WTC11 (cell line): ENCODE data around the gene TCF15. TPM values are rescaled to one million over a fixed set of nuclear protein-coding genes. Genes with fewer than 3 reads are reported as not detected.

Source experiments
- ATAC-seq: fragments of 200-7000 bp; cut with Tn5 transposase; 2 replicates; pipeline ENCODE4 v1.10.0; 2021; ENCODE audit warnings: mild to moderate bottlenecking, moderate library complexity
- CTCF ChIA-PET: fragments of 300-600 bp; sonication (Branson Sonifier 250); formaldehyde crosslinking; loops from one replicate; lab custom pipeline; 2021; ENCODE audit warnings: antibody characterized with exemption; lab: Charles Lee
- POLR2A ChIA-PET: fragments of 350-600 bp; sonication (Branson Sonifier 250); formaldehyde crosslinking; loops from one replicate; lab custom pipeline; 2021; ENCODE audit warnings: antibody characterized with exemption; lab: Charles Lee
- DNase-seq: peaks from one replicate; pipeline ENCODE4 v3.0.0; 2021; ENCODE audit warnings: low spot score
- H3K27ac Mint-ChIP-seq: 2 replicates; pipeline ENCODE4 v1.8.0; 2021; ENCODE audit warnings: mixed read lengths
- H3K27me3 Mint-ChIP-seq: 2 replicates; pipeline ENCODE4 v1.8.0; 2021; ENCODE audit warnings: low read depth, mild to moderate bottlenecking, moderate library complexity, mixed read lengths
- H3K36me3 Mint-ChIP-seq: 2 replicates; pipeline ENCODE4 v1.8.0; 2021; ENCODE audit warnings: mixed read lengths
- H3K4me1 Mint-ChIP-seq: 2 replicates; pipeline ENCODE4 v1.8.0; 2022; ENCODE audit warnings: mixed read lengths
- H3K4me3 Mint-ChIP-seq: 2 replicates; pipeline ENCODE4 v1.8.0; 2021; ENCODE audit warnings: mild to moderate bottlenecking, moderate library complexity, mixed read lengths
- H3K9me3 Mint-ChIP-seq: 2 replicates; pipeline ENCODE4 v1.8.0; 2021; ENCODE audit warnings: mixed read lengths
- ATF1 ChIP-seq: sonication (generic); formaldehyde crosslinking; IDR thresholded peaks from 2 replicates; pipeline ENCODE4 v1.8.1; 2023; ENCODE audit warnings: mild to moderate bottlenecking, moderate library complexity, missing genetic modification reagents
- CTCF ChIP-seq: fragments of 200-600 bp; IDR thresholded peaks from 2 replicates; pipeline ENCODE4 v1.8.0; 2022; ENCODE audit warnings: antibody characterized with exemption
- ELF4 ChIP-seq: sonication (generic); formaldehyde crosslinking; IDR thresholded peaks from 2 replicates; pipeline ENCODE4 v1.8.1; 2022; ENCODE audit warnings: low read depth, mild to moderate bottlenecking, moderate library complexity, missing genetic modification reagents
- ERG ChIP-seq: fragments of 250-450 bp; sonication (Bioruptor Pico); IDR thresholded peaks from 2 replicates; pipeline ENCODE4 v1.8.0; 2021; ENCODE audit warnings: mild to moderate bottlenecking
- ETV6 ChIP-seq: sonication (generic); formaldehyde crosslinking; IDR thresholded peaks from 2 replicates; pipeline ENCODE4 v1.8.1; 2022; ENCODE audit warnings: mild to moderate bottlenecking, missing genetic modification reagents
- GABPB1 ChIP-seq: sonication (generic); formaldehyde crosslinking; IDR thresholded peaks from 2 replicates; pipeline ENCODE4 v1.8.1; 2023; ENCODE audit warnings: mild to moderate bottlenecking, missing genetic modification reagents
- GRHL2 ChIP-seq: fragments of 250-450 bp; sonication (Bioruptor Pico); IDR thresholded peaks from 2 replicates; pipeline ENCODE4 v1.8.0; 2022; ENCODE audit warnings: mild to moderate bottlenecking, moderate library complexity; ENCODE audit not compliant: insufficient replicate concordance, severe bottlenecking
- HMGXB4 ChIP-seq: sonication (generic); formaldehyde crosslinking; IDR thresholded peaks from 2 replicates; pipeline ENCODE4 v1.8.1; 2023; ENCODE audit warnings: mild to moderate bottlenecking, moderate library complexity, missing genetic modification reagents
- NR1H2 ChIP-seq: sonication (generic); formaldehyde crosslinking; IDR thresholded peaks from 2 replicates; pipeline ENCODE4 v1.9.0; 2021; ENCODE audit warnings: mild to moderate bottlenecking, moderate library complexity, missing genetic modification reagents
- NR2C2 ChIP-seq: sonication (generic); formaldehyde crosslinking; IDR thresholded peaks from 2 replicates; pipeline ENCODE4 v1.8.0; 2022; ENCODE audit warnings: mild to moderate bottlenecking, missing genetic modification reagents
- SMAD4 ChIP-seq: sonication (generic); formaldehyde crosslinking; IDR thresholded peaks from 2 replicates; pipeline ENCODE4 v1.8.0; 2022; ENCODE audit warnings: mild to moderate bottlenecking, missing genetic modification reagents
- SOX15 ChIP-seq: fragments of 250-450 bp; sonication (Bioruptor Pico); IDR thresholded peaks from 2 replicates; pipeline ENCODE4 v1.9.0; 2021; ENCODE audit warnings: mild to moderate bottlenecking
- STAT6 ChIP-seq: sonication (generic); formaldehyde crosslinking; conservative IDR thresholded peaks from 2 replicates; pipeline ENCODE4 v1.8.1; 2023; ENCODE audit warnings: mild to moderate bottlenecking, low read depth, missing genetic modification reagents, moderate library complexity
- USF2 ChIP-seq: sonication (generic); formaldehyde crosslinking; IDR thresholded peaks from 2 replicates; pipeline ENCODE4 v1.8.1; 2023; ENCODE audit warnings: mild to moderate bottlenecking, missing genetic modification reagents, moderate library complexity
- ZBTB43 ChIP-seq: sonication (generic); formaldehyde crosslinking; IDR thresholded peaks from 2 replicates; pipeline ENCODE4 v1.8.1; 2023; ENCODE audit warnings: mild to moderate bottlenecking, missing genetic modification reagents
- ZNF423 ChIP-seq: fragments of 250-450 bp; sonication (Bioruptor Pico); IDR thresholded peaks from 2 replicates; pipeline ENCODE4 v2.1.2; 2022; ENCODE audit warnings: mild to moderate bottlenecking, moderate library complexity
- total RNA-seq: library from RNA; stranded (reverse); gene quantifications from 3 replicates; pipeline ENCODE4 v1.2.3, GENCODE V29; 2021
- TF ChIP-seq, protein P1 (sequence below): sonication (generic); formaldehyde crosslinking; IDR thresholded peaks from 2 replicates; pipeline ENCODE4 v1.8.0; 2023; ENCODE audit warnings: missing genetic modification reagents
- TF ChIP-seq, protein P2 (sequence below): sonication (generic); formaldehyde crosslinking; conservative IDR thresholded peaks from 2 replicates; pipeline ENCODE4 v1.8.1; 2022; ENCODE audit warnings: mild to moderate bottlenecking, missing genetic modification reagents
- TF ChIP-seq, protein P3 (sequence below): fragments of 250-450 bp; sonication (Bioruptor Pico); IDR thresholded peaks from 2 replicates; pipeline ENCODE4 v1.9.0; 2021; ENCODE audit warnings: moderate library complexity, mild to moderate bottlenecking, inconsistent platforms, borderline replicate concordance
- TF ChIP-seq, protein P4 (sequence below): fragments of 250-450 bp; sonication (Bioruptor Pico); conservative IDR thresholded peaks from 2 replicates; pipeline ENCODE4 v1.9.0; 2021; ENCODE audit warnings: mild to moderate bottlenecking

TCF15 gene
- total RNA-seq, 1 experiment from 2014 or later: 3.8 TPM

- ChIA-PET POLR2A (interaction anchor here (1.6 kb wide), 1 partner anchor 82 kb away, joined by 4 read pairs; no protein-coding TSS in a partner anchor), CTCF (interaction anchor here (0.7 to 4.4 kb wide), 9 partner anchors 11 to 178 kb away, joined by 3 to 58 read pairs (median 6); no protein-coding TSS in a partner anchor)
- Mint-ChIP-seq H3K4me3 (no peak overlapping the region), H3K27me3 (no peaks in the 10 kb centered on the region), H3K36me3 (no peaks in the 10 kb centered on the region), H3K27ac (no peak overlapping the region), H3K4me1 (peaks cover 4% of the 10 kb centered on the region), H3K9me3 (no peaks in the 10 kb centered on the region)
- no peak for ATAC-seq
- TF ChIP-seq CTCF (no peak), ERG (CRISPR knock-in tag) (no peak), SOX15 (CRISPR knock-in tag) (no peak), GRHL2 (no peak), GABPB1 (CRISPR knock-in tag) (no peak)
- TF ChIP-seq, protein P1, sequence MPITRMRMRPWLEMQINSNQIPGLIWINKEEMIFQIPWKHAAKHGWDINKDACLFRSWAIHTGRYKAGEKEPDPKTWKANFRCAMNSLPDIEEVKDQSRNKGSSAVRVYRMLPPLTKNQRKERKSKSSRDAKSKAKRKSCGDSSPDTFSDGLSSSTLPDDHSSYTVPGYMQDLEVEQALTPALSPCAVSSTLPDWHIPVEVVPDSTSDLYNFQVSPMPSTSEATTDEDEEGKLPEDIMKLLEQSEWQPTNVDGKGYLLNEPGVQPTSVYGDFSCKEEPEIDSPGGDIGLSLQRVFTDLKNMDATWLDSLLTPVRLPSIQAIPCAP (CRISPR knock-in tag): no peak
- no peak for DNase-seq
Measured at GRCh38 chr20:560680-561079, 49.4 kb downstream of the TCF15 start.

- POLR2A ChIA-PET: no interaction called here
- ATAC-seq: no peak
- Mint-ChIP-seq H3K4me3 (no peak overlapping the region), H3K27me3 (no peaks in the 10 kb centered on the region; the same call in 1 of the 2 replicates), H3K4me1 (peaks cover 4% of the 10 kb centered on the region), H3K9me3 (no peaks in the 10 kb centered on the region), H3K36me3 (no peaks in the 10 kb centered on the region), H3K27ac (no peak overlapping the region)
- no peak for DNase-seq
- CTCF ChIA-PET: interaction anchor here (1.0 to 2.0 kb wide), 3 partner anchors 15 to 181 kb away, joined by 3 to 8 read pairs (median 4); no protein-coding TSS in a partner anchor
- no peak for TF ChIP-seq ZBTB43 (CRISPR knock-in tag)
- no peak for TF ChIP-seq NR2C2
- TF ChIP-seq USF2: no peak
- TF ChIP-seq, protein P2, sequence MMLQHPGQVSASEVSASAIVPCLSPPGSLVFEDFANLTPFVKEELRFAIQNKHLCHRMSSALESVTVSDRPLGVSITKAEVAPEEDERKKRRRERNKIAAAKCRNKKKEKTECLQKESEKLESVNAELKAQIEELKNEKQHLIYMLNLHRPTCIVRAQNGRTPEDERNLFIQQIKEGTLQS: no peak
- no peak for TF ChIP-seq ZNF423 (CRISPR knock-in tag)
- no peak for TF ChIP-seq SMAD4 (CRISPR knock-in tag)
- TF ChIP-seq, protein P3, sequence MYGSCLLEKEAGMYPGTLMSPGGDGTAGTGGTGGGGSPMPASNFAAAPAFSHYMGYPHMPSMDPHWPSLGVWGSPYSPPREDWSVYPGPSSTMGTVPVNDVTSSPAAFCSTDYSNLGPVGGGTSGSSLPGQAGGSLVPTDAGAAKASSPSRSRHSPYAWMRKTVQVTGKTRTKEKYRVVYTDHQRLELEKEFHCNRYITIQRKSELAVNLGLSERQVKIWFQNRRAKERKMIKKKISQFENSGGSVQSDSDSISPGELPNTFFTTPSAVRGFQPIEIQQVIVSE: no peak
- TF ChIP-seq STAT6 (CRISPR knock-in tag): no peak
- no peak for TF ChIP-seq HMGXB4 (CRISPR knock-in tag)
- no peak for TF ChIP-seq ELF4 (CRISPR knock-in tag)
- no peak for TF ChIP-seq ATF1
- TF ChIP-seq, protein P4, sequence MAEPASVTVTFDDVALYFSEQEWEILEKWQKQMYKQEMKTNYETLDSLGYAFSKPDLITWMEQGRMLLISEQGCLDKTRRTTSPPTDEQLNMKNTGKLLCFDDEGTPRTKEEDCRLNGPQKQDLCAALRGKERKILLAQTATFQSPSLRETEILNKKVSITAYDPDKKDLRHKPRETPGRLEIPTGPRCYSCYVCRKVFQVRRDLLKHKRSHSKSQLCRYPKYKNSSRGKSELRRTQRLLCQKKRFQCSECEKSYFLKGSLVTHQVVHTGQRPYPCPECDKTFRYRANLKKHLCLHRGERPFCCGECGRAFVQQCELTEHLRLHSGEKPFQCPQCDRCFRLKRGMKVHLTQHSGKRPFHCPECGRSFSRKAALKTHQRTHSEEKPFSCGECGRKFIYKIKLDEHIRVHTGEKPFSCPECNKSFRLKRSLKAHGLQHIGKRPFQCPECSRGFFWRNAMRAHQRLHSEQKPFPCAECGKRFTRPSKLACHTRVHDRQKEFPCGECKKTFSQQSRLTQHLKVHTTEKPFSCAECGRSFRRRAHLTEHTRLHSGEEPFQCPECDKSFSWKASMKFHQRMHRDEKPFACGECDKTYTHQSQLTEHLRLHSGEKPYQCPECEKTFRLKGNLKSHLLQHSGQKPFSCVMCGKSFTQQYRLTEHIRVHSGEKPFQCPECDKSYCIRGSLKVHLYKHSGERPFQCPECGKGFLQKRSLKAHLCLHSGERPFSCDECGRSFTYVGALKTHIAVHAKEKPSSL (CRISPR knock-in tag): no peak
- no peak for TF ChIP-seq ETV6 (CRISPR knock-in tag)
- TF ChIP-seq NR1H2: no peak
Measured at GRCh38 chr20:558117-558516, 52.0 kb downstream of the TCF15 start.
